ENCODE measurements around the gene EPHA3.

DNA sequence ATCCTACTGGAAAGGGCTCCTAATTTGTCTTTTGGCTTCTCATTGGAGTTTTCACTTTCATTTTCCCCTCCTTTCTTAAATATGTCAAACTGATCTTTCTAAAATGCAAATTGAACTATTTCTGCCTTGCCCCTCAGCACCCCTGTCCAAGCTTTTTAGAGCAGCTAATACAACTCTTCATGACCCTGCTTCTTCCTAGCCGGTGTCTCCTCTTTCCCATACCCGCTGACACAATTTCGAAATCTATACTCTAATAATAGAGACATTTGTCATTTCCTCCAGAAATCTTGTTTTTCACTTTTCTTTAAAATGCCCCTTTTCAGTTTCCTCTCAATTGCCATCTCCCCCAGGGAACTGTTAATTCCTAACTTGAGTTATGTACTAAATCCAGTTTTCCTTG lies 2.9 kb upstream of the EPHA3 start:
- TF ChIP-seq POLR2A (IDR thresholded peaks at IDR 0.05; ENCODE audit: low read depth, low read length) (no peak), CEBPB (IDR thresholded peaks at IDR 0.05; ENCODE audit: low read depth, low read length) (no peak), MXI1 (IDR thresholded peaks at IDR 0.05; ENCODE audit: borderline replicate concordance, low read depth, low read length) (no peak), RCOR1 (IDR thresholded peaks at IDR 0.05; ENCODE audit: insufficient replicate concordance, low read length) (no peak), MAZ (IDR thresholded peaks at IDR 0.05; ENCODE audit: borderline replicate concordance, low read depth, low read length) (no peak), FOS (IDR thresholded peaks at IDR 0.05; ENCODE audit: low read depth, low read length) (no peak)
- TF ChIP-seq, protein P1, sequence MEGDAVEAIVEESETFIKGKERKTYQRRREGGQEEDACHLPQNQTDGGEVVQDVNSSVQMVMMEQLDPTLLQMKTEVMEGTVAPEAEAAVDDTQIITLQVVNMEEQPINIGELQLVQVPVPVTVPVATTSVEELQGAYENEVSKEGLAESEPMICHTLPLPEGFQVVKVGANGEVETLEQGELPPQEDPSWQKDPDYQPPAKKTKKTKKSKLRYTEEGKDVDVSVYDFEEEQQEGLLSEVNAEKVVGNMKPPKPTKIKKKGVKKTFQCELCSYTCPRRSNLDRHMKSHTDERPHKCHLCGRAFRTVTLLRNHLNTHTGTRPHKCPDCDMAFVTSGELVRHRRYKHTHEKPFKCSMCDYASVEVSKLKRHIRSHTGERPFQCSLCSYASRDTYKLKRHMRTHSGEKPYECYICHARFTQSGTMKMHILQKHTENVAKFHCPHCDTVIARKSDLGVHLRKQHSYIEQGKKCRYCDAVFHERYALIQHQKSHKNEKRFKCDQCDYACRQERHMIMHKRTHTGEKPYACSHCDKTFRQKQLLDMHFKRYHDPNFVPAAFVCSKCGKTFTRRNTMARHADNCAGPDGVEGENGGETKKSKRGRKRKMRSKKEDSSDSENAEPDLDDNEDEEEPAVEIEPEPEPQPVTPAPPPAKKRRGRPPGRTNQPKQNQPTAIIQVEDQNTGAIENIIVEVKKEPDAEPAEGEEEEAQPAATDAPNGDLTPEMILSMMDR (conservative IDR thresholded peaks at IDR 0.05; ENCODE audit: low read depth, low read length), result no peak
- TF ChIP-seq, protein P2, sequence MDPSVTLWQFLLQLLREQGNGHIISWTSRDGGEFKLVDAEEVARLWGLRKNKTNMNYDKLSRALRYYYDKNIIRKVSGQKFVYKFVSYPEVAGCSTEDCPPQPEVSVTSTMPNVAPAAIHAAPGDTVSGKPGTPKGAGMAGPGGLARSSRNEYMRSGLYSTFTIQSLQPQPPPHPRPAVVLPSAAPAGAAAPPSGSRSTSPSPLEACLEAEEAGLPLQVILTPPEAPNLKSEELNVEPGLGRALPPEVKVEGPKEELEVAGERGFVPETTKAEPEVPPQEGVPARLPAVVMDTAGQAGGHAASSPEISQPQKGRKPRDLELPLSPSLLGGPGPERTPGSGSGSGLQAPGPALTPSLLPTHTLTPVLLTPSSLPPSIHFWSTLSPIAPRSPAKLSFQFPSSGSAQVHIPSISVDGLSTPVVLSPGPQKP (IDR thresholded peaks at IDR 0.05; ENCODE audit: borderline replicate concordance, low read depth, low read length), result no peak
